H1 (cell line): ENCODE results near the gene DICER1. TPM values are rescaled to one million over a fixed set of nuclear protein-coding genes. Genes with fewer than 3 reads are reported as not detected.
A peak's percentile ranks its signal among the peaks of the same experiment; 100 is the strongest.

ENCODE experiments used
- CTCF ChIA-PET: fragments of 300-600 bp; sonication (Branson Sonifier 250); formaldehyde crosslinking; loops from one replicate; lab custom pipeline; 2021; ENCODE audit not compliant: partially characterized antibody; lab: Charles Lee
- POLR2A ChIA-PET: fragments of 300-600 bp; sonication (Branson Sonifier 250); formaldehyde crosslinking; loops from one replicate; lab custom pipeline; 2021; ENCODE audit warnings: inconsistent platforms; ENCODE audit not compliant: partially characterized antibody; lab: Charles Lee
- DNase-seq, 2 experiments: peaks; one replicate each; pipeline versions ENCODE4 v3.0.0 to v3.0.0-alpha.2; 2010 to 2022; ENCODE audit warnings: low spot score in 2 of 2, low read depth in 1 of 2, mixed read lengths in 1 of 2
- FAIRE-seq: peaks from 2 replicates; lab custom pipeline; 2011; peaks lifted over from hg19 to GRCh38; lab: Jason Lieb, UNC
- H2AFZ ChIP-seq: 2 replicates; pipeline ENCODE4 v1.8.1; 2012; ENCODE audit warnings: low read length, inconsistent platforms
- H2AK5ac ChIP-seq: 2 replicates; pipeline ENCODE4 v1.6.1; 2013; ENCODE audit warnings: low read depth, low read length
- H2BK120ac ChIP-seq: replicated peaks from 2 replicates; pipeline ENCODE3; 2013; ENCODE audit warnings: low read depth, low read length, inconsistent platforms
- H2BK12ac ChIP-seq: 2 replicates; pipeline ENCODE4 v1.6.1; 2013; ENCODE audit warnings: low read depth, low read length
- H2BK15ac ChIP-seq: 2 replicates; pipeline ENCODE4 v1.6.1; 2013; ENCODE audit warnings: low read length
- H2BK20ac ChIP-seq: 2 replicates; pipeline ENCODE4 v1.6.1; 2013; ENCODE audit warnings: low read length
- H2BK5ac ChIP-seq: 2 replicates; pipeline ENCODE4 v1.6.1; 2013; ENCODE audit warnings: low read depth, low read length
- H3K14ac ChIP-seq: 2 replicates; pipeline ENCODE4 v1.6.1; 2013; ENCODE audit warnings: inconsistent platforms; ENCODE audit not compliant: insufficient read length
- H3K18ac ChIP-seq: 2 replicates; pipeline ENCODE4 v1.6.1; 2013; ENCODE audit warnings: low read length; ENCODE audit errors: extremely low read depth
- H3K23ac ChIP-seq: 2 replicates; pipeline ENCODE4 v1.6.1; 2013; ENCODE audit warnings: inconsistent platforms; ENCODE audit not compliant: insufficient read length
- H3K23me2 ChIP-seq: 2 replicates; pipeline ENCODE4 v1.6.1; 2013; ENCODE audit warnings: low read depth, low read length
- H3K27ac ChIP-seq: 2 replicates; pipeline ENCODE4 v1.6.1; 2011; ENCODE audit warnings: low read depth, low read length, inconsistent platforms
- H3K27me3 ChIP-seq, 4 experiments: replicated peaks in 1 of 4; 1 replicate in 1 of 4; 2 replicates in 3 of 4; pipeline versions ENCODE4 v1.6.1 to v1.8.1; 2011 to 2013; ENCODE audit warnings: low read length in 3 of 4, mild to moderate bottlenecking in 3 of 4, inconsistent platforms in 2 of 4, mixed read lengths in 2 of 4, moderate library complexity in 1 of 4; ENCODE audit not compliant: control insufficient read depth in 3 of 4, insufficient read depth in 3 of 4; ENCODE audit errors: extremely low read depth in 1 of 4
- H3K36me3 ChIP-seq, 4 experiments: 2 replicates each; pipeline versions ENCODE4 v1.6.1 to v1.8.1; 2011 to 2013; ENCODE audit warnings: mild to moderate bottlenecking in 4 of 4, low read length in 3 of 4, moderate library complexity in 2 of 4, control low read depth in 1 of 4, inconsistent platforms in 1 of 4; ENCODE audit not compliant: insufficient read depth in 4 of 4, control insufficient read depth in 2 of 4
- H3K4ac ChIP-seq: replicated peaks from 2 replicates; pipeline ENCODE3; 2013; ENCODE audit warnings: low read length, low read depth, mixed read lengths, inconsistent platforms; ENCODE audit not compliant: insufficient read length
- H3K4me1 ChIP-seq, 4 experiments: replicated peaks in 1 of 4; 1 replicate in 1 of 4; 2 replicates in 3 of 4; pipeline versions ENCODE4 v1.6.1 to v1.8.1; 2011 to 2013; ENCODE audit warnings: low read length in 3 of 4, inconsistent platforms in 2 of 4, mixed read lengths in 1 of 4; ENCODE audit not compliant: insufficient read depth in 4 of 4, control insufficient read depth in 3 of 4
- H3K4me2 ChIP-seq, 2 experiments: 2 replicates each; pipeline versions ENCODE4 v1.6.1 to v1.8.1; 2011 to 2013; ENCODE audit warnings: low read depth in 2 of 2, low read length in 2 of 2, control low read depth in 1 of 2, inconsistent platforms in 1 of 2, mild to moderate bottlenecking in 1 of 2; ENCODE audit not compliant: insufficient read depth in 1 of 2
- H3K4me3 ChIP-seq, 4 experiments: fragments of 200-600, 300-600 bp in 1 of 4; sonication (generic), shearing (Covaris generic), sonication (Bioruptor Twin) in 1 of 4; 2 replicates each; pipeline versions ENCODE4 v1.5.1 to v1.8.1; 2011 to 2016; ENCODE audit warnings: low read length in 4 of 4, low read depth in 3 of 4, control low read depth in 2 of 4, inconsistent platforms in 2 of 4, mild to moderate bottlenecking in 2 of 4, mixed read lengths in 1 of 4, moderate library complexity in 1 of 4; ENCODE audit not compliant: insufficient read depth in 2 of 4; ENCODE audit errors: extremely low read depth in 1 of 4
- H3K56ac ChIP-seq: replicated peaks from 2 replicates; pipeline ENCODE3; 2013; ENCODE audit warnings: low read depth, mild to moderate bottlenecking, mixed read lengths, low read length, inconsistent platforms; ENCODE audit not compliant: insufficient read length
- H3K79me1 ChIP-seq: 2 replicates; pipeline ENCODE4 v1.6.1; 2013; ENCODE audit warnings: low read depth, low read length, control low read depth
- H3K79me2 ChIP-seq, 2 experiments: 2 replicates each; pipeline versions ENCODE4 v1.6.1 to v1.8.1; 2012 to 2013; ENCODE audit warnings: low read length in 2 of 2, mild to moderate bottlenecking in 2 of 2, inconsistent platforms in 1 of 2; ENCODE audit not compliant: insufficient read depth in 2 of 2, control insufficient read depth in 1 of 2
- H3K9ac ChIP-seq, 4 experiments: replicated peaks in 1 of 4; 1 replicate in 1 of 4; 2 replicates in 3 of 4; pipeline versions ENCODE4 v1.6.1 to v1.8.1; 2011 to 2013; ENCODE audit warnings: low read depth in 3 of 4, low read length in 3 of 4, control low read depth in 2 of 4, mild to moderate bottlenecking in 2 of 4, moderate library complexity in 2 of 4, inconsistent platforms in 1 of 4; ENCODE audit errors: extremely low read depth in 1 of 4
- H3K9me3 ChIP-seq, 2 experiments: 2 replicates each; pipeline versions ENCODE4 v1.6.1 to v1.8.1; 2012 to 2013; ENCODE audit warnings: mild to moderate bottlenecking in 2 of 2, moderate library complexity in 2 of 2, control low read depth in 1 of 2, inconsistent platforms in 1 of 2, low read depth in 1 of 2, low read length in 1 of 2, mixed read lengths in 1 of 2; ENCODE audit not compliant: insufficient read depth in 2 of 2
- H4K20me1 ChIP-seq, 2 experiments: replicated peaks in 1 of 2; 2 replicates each; pipeline versions ENCODE3 to v1.8.1; 2011 to 2013; ENCODE audit warnings: inconsistent platforms in 2 of 2, low read length in 2 of 2, mild to moderate bottlenecking in 1 of 2; ENCODE audit not compliant: insufficient read depth in 2 of 2, control insufficient read depth in 1 of 2
- H4K5ac ChIP-seq: 2 replicates; pipeline ENCODE4 v1.6.1; 2013; ENCODE audit warnings: low read length, low read depth, mixed read lengths, inconsistent platforms; ENCODE audit not compliant: insufficient read length
- H4K8ac ChIP-seq: 2 replicates; pipeline ENCODE4 v1.8.0; 2013; ENCODE audit warnings: mild to moderate bottlenecking, moderate library complexity, low read length, inconsistent platforms; ENCODE audit not compliant: insufficient read depth; ENCODE audit errors: extremely low read depth
- H4K91ac ChIP-seq: replicated peaks from 2 replicates; pipeline ENCODE3; 2013; ENCODE audit warnings: low read length, mixed read lengths, inconsistent platforms; ENCODE audit not compliant: insufficient read length
- BCL11A ChIP-seq, 2 experiments: IDR thresholded peaks; one replicate each; pipeline ENCODE4 v1.6.1; 2011; ENCODE audit warnings: low read depth in 2 of 2, low read length in 2 of 2, mild to moderate bottlenecking in 2 of 2
- CEBPB ChIP-seq: IDR thresholded peaks from 2 replicates; pipeline ENCODE4 v1.6.1; 2012; ENCODE audit warnings: low read depth, low read length
- CTCF ChIP-seq, 3 experiments: IDR thresholded peaks; 1 replicate in 2 of 3; 2 replicates in 1 of 3; pipeline versions ENCODE4 v1.5.1 to v1.6.1; 2011; ENCODE audit warnings: low read length in 3 of 3, mild to moderate bottlenecking in 3 of 3, inconsistent platforms in 2 of 3, low read depth in 1 of 3, moderate library complexity in 1 of 3; ENCODE audit not compliant: insufficient read depth in 1 of 3; ENCODE audit errors: control extremely low read depth in 1 of 3
- EZH2 ChIP-seq: fragments of 200-600 bp; sonication (generic); IDR thresholded peaks from 2 replicates; pipeline ENCODE4 v1.7.1; 2012; ENCODE audit warnings: low read depth, mild to moderate bottlenecking, moderate library complexity, low read length, inconsistent platforms; ENCODE audit not compliant: severe bottlenecking
- GABPA ChIP-seq: IDR thresholded peaks from 2 replicates; pipeline ENCODE4 v1.6.1; 2011; ENCODE audit warnings: mild to moderate bottlenecking, low read length, moderate library complexity, borderline replicate concordance; ENCODE audit not compliant: insufficient read depth
- JUN ChIP-seq: IDR thresholded peaks from 2 replicates; pipeline ENCODE4 v1.6.1; 2011; ENCODE audit warnings: low read depth, mild to moderate bottlenecking, improper control_type of control experiment, low read length
- RAD21 ChIP-seq, 2 experiments: IDR thresholded peaks in 1 of 2; conservative IDR thresholded peaks in 1 of 2; 2 replicates each; pipeline ENCODE4 v1.6.1; 2011; ENCODE audit warnings: low read depth in 2 of 2, low read length in 2 of 2, improper control_type of control experiment in 1 of 2, inconsistent platforms in 1 of 2, mild to moderate bottlenecking in 1 of 2, moderate library complexity in 1 of 2
- WGBS, 2 experiments: shearing (Covaris generic) in 1 of 2; methylation state at CpG; one replicate each; pipeline versions ENCODE4 v1.1.6 to v1.1.7; 2013 to 2015; ENCODE audit warnings: low lambda C conversion rate in 2 of 2, mixed read lengths in 2 of 2, inconsistent platforms in 1 of 2, low coverage in 1 of 2, missing lambda C conversion rate in 1 of 2; ENCODE audit not compliant: insufficient replicate concordance in 2 of 2, insufficient coverage in 1 of 2, insufficient read length in 1 of 2; ENCODE audit errors: extremely low coverage in 1 of 2, missing lambda C conversion rate in 1 of 2; 5-methylcytosine and 5-hydroxymethylcytosine counted together
- polyA plus RNA-seq, 7 experiments: library from polyadenylated mRNA; depleted of rRNA in 3 of 7; stranded (reverse) in 5 of 7; unstranded in 2 of 7; fragments of >200 nt in 5 of 7; fragments of 200-250 nt in 2 of 7; gene quantifications; 1 replicate in 5 of 7; 2 replicates in 1 of 7; 4 replicates in 1 of 7; pipeline versions ENCODE4 v1.2.1 to v1.2.3, GENCODE V29; 2011 to 2013; ENCODE audit warnings: missing spikeins in 2 of 7, mixed read lengths in 2 of 7
- total RNA-seq: library from RNA; stranded (reverse); fragmentation: NEBNext Ultra II Directional; extraction: Animal tissue kit (Norgen Biotek cat#: 25700); gene quantifications from 2 replicates; pipeline ENCODE4 v1.2.1, GENCODE V29; 2021

The DICER1 gene
- total and polyA plus RNA-seq, 2 of the 8 experiments (the other 6 are each of a cell fraction or from before 2014, with no cell fraction given): 11.9 to 61.8 TPM

GRCh38 chr14:95182379-95182778 lies 25.1 kb upstream of the DICER1 start:
- no peak overlapping the region for H4K5ac ChIP-seq
- no peaks in the 10 kb centered on the region for H3K9me3 ChIP-seq
- H4K8ac ChIP-seq: no peak overlapping the region
- peaks cover 3% of the 10 kb centered on the region; the same call in 1 of the 2 replicates for H3K23me2 ChIP-seq
- no peak overlapping the region for H3K18ac ChIP-seq
- H4K20me1 ChIP-seq: no peaks in the 10 kb centered on the region
- H3K79me1 ChIP-seq: no peaks in the 10 kb centered on the region
- H2BK5ac ChIP-seq: no peak overlapping the region
- no peak overlapping the region for H3K56ac ChIP-seq
- H4K91ac ChIP-seq: no peak overlapping the region
- no peak overlapping the region for H3K4me3 ChIP-seq
- CTCF ChIA-PET: interaction anchor here (0.8 to 2.3 kb wide), 5 partner anchors 9 to 250 kb away, joined by 3 to 7 read pairs (median 3); no protein-coding TSS in a partner anchor
- no peak overlapping the region for H3K14ac ChIP-seq
- H3K27ac ChIP-seq: no peak overlapping the region
- no peaks in the 10 kb centered on the region; a peak in 1 of 7 replicates for H3K4me1 ChIP-seq
- no peak overlapping the region for H2AK5ac ChIP-seq
- POLR2A ChIA-PET: no interaction called here
- no peak overlapping the region for H3K4me2 ChIP-seq
- no peak overlapping the region for H2BK12ac ChIP-seq
- DNase-seq (no peak), FAIRE-seq (no peak)
- 74% methylated on average over 8 of the region's 8 CpGs; no CpG with 5 or more reads in 1 of the 2 experiments for WGBS, 2 experiments
- H3K27me3 ChIP-seq: no peaks in the 10 kb centered on the region
- no peaks in the 10 kb centered on the region for H3K79me2 ChIP-seq
- H2BK15ac ChIP-seq: no peak overlapping the region
- H2BK120ac ChIP-seq: no peak overlapping the region
- no peaks in the 10 kb centered on the region for H3K36me3 ChIP-seq
- H3K23ac ChIP-seq: no peak overlapping the region
- H2BK20ac ChIP-seq: no peak overlapping the region
- no peak overlapping the region for H3K4ac ChIP-seq
- no peak overlapping the region for H2AFZ ChIP-seq
- no peak overlapping the region for H3K9ac ChIP-seq
- TF ChIP-seq CTCF (IDR thresholded peaks at IDR 0.05; ENCODE audit: control extremely low read depth in 1 of 3, insufficient read depth in 1 of 3, low read depth in 1 of 3, low read length in 3 of 3) (peak in 2 of 3 experiments; percentile 30 to 34; a peak in 2 of 4 replicates), CEBPB (0 out of 2 replicates have a peak, but pooled peaks have one; percentile 8), JUN (no peak), EZH2 (no peak), BCL11A (IDR thresholded peaks at IDR 0.05; ENCODE audit: low read depth in 2 of 2, low read length in 2 of 2) (no peak), GABPA (no peak), RAD21 (IDR thresholded peaks at IDR 0.05 in 1 of 2, conservative IDR thresholded peaks at IDR 0.05 in 1 of 2; ENCODE audit: low read depth in 2 of 2, low read length in 2 of 2) (peak; percentile 33 to 50; a peak in 3 of 4 replicates)
